ENCODE measurements around the gene C1GALT1.

The C1GALT1 gene

DNA sequence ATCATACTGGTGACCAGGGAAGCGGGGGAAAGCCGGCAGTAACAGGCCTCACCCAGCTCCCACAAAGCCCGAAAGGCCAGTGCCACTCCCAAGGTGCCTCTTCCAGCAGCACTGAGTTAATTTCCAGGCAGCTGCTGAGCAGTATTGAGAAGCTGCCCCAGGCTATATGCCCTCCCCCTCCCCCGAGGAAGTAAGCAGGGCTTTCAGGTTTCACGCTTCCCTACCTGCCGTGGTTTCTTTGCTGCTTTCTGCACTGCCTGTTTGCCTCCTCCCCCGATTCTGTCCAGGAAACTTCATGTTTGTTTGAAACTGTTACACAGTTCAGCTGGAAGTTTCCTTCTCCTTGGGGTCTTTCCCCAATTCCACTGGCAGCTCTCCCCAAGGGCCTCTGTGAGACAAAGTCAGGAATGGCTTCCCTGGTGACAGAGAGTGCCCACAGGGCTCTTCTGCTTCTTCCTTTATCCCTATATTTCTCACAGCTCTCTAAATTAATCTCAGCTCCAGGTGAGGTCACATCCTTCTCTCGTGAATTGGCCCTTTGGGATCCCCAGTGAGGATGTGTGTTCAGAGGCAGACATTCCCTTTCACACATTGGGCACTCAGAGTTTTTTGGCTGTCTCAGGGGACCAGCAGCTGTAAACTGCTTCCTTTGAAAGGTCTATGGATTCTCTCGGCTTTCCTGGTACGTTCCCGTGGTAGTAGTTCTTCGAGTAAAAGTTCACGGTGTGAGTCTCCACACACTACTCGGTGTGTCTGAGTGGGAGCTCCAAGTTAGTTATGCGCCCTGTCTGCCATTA, 19.4 kb downstream of the C1GALT1 start:
- H3K4me3 ChIP-seq (ENCODE audit: low read length): peak overlapping the region; percentile 21; the same call in 1 of the 2 replicates
- no peak for TF ChIP-seq ZNF274 (IDR thresholded peaks at IDR 0.05; ENCODE audit: low read depth, low read length)

- no peak overlapping the region for H3K4me3 ChIP-seq (ENCODE audit: low read length)
- TF ChIP-seq ZNF274 (IDR thresholded peaks at IDR 0.05; ENCODE audit: low read depth, low read length): no peak
Observed at GRCh38 chr7:7202375-7202720, 20.0 kb downstream of the C1GALT1 start.

- no peak for TF ChIP-seq ZNF274 (IDR thresholded peaks at IDR 0.05; ENCODE audit: low read depth, low read length)
- no peak overlapping the region for H3K4me3 ChIP-seq (ENCODE audit: low read length)
Observed at GRCh38 chr7:7203813-7204575, 21.6 kb downstream of the C1GALT1 start.

- TF ChIP-seq ZNF274 (IDR thresholded peaks at IDR 0.05; ENCODE audit: low read depth, low read length): no peak
- no peak overlapping the region for H3K4me3 ChIP-seq (ENCODE audit: low read length)
Observed at GRCh38 chr7:7207876-7208275, 25.5 kb downstream of the C1GALT1 start.

DNA sequence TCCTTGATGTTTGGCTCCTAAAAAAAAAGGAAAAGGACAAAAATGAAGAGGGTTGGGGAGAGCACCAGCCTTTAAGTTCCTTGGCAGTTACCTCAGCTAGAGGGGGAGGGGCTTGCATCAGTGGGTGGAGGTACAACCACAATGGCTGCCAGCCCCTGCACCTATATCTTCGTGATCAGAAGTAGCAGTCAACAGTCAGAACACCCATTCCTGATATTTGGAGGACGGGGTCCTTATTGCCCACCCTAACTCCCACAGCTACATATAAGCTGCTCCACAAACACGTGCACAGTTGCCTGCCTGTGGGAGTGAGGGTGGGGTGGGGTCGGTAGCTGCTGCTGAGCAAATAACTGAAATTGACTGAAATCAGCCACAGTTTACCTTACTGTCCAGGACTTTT, 26.2 kb downstream of the C1GALT1 start:
- H3K4me3 ChIP-seq (ENCODE audit: low read length): no peak overlapping the region
- TF ChIP-seq ZNF274 (IDR thresholded peaks at IDR 0.05; ENCODE audit: low read depth, low read length): no peak

DNA sequence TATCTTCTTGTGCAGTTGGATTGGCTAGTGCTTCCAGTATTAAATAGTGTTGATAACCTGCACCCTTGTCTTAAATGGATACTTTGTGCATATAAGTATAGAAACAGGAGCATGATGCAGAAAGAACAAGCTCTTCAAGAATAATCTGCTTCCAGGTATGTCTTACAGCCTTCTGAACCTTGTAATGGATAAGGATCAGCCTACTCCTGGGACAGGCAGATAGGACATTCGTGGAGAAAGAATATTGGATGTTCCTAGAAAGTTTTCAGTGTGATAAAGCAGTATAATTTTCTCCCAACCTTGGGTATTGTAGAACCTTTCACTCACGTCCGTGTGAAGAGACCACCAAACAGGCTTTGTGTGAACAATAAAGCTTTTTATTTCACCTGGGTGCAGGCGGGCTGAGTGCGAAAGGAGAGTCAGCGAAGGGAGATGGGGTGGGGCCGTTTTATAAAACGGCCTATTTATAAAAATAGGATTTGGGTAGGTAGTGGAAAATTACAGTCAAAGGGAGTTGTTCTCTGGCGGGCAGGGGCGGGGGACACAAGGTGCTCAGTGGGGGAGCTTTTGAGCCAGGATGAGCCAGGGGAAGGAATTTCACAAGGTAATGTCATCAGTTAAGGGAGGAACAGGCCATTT, 27.2 kb downstream of the C1GALT1 start:
- no peak for TF ChIP-seq ZNF274 (IDR thresholded peaks at IDR 0.05; ENCODE audit: low read depth, low read length)
- no peak overlapping the region for H3K4me3 ChIP-seq (ENCODE audit: low read length)

GRCh38 chr7:7210475-7211237, 28.3 kb downstream of the C1GALT1 start:
- no peak for TF ChIP-seq ZNF274 (IDR thresholded peaks at IDR 0.05; ENCODE audit: low read depth, low read length)
- H3K4me3 ChIP-seq (ENCODE audit: low read length): no peak overlapping the region

- no peak overlapping the region for H3K4me3 ChIP-seq (ENCODE audit: low read length)
- TF ChIP-seq ZNF274 (IDR thresholded peaks at IDR 0.05; ENCODE audit: low read depth, low read length): no peak
Observed at GRCh38 chr7:7212612-7213011, 30.3 kb downstream of the C1GALT1 start.

DNA sequence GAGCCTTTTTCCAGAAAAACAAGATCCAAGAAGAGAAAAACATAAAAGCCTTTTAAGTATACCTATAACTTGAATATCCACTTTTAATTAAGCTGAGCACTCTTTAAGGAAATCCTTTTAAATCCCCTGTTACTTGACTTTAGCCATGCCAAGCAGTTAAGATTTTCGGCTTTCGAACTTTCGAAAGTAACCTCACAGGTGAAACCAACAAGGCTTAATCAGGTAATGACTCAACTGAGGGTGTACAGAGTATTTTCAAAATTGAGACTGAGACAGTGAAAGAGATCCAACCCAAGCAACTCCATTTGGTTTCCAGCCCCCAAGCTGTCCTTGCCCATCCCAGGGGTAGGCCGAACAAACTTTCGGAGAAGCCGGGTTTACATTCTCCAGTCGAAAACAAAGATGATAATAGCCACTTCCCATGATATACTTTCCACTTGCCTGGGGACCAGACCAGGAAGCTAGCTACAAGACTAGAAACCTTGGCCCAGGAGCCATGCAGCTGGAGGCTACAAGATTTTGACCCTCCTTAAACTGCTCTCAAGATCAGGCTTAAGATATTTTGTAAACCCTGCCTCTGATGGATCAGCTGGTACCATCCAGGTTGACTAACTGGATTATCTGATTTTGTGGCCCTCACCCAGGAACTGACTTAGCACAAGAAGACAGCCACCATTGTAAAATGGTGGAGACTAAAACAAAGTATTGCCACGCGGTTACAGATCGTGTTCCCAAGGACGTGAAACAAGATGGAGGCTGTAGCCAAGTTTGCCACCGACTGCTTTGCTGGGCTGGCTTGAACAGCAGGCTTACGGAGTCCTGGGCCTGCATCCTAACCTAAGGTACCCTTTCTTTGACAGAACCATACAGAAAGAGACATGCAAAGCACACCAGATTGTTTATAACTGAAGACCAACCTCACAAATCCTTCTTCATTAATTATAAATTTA, 32.3 kb downstream of the C1GALT1 start:
- H3K4me3 ChIP-seq (ENCODE audit: low read length): no peak overlapping the region
- no peak for TF ChIP-seq ZNF274 (IDR thresholded peaks at IDR 0.05; ENCODE audit: low read depth, low read length)

- no peak overlapping the region for H3K4me3 ChIP-seq (ENCODE audit: low read length)
- no peak for TF ChIP-seq ZNF274 (IDR thresholded peaks at IDR 0.05; ENCODE audit: low read depth, low read length)
Observed at GRCh38 chr7:7216279-7216678, 33.9 kb downstream of the C1GALT1 start.

DNA sequence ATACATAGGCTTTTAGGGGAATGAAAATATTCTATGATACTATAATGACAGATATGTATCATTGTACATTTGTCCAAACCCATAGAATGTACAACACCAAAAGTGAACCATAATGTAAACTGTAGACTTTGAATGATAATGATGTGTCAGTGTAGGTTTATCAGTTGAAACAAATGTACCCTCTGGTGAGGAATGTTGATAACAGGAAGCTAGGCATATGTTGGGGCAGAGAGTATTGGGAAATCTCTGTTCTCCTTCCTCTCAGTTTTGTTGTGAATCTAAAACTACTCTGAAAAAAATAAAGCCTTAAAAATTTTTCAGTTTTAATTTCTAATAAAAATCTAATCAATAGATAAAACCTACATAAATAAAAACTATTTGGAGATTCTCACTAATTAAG, 36.9 kb downstream of the C1GALT1 start:
- TF ChIP-seq ZNF274 (IDR thresholded peaks at IDR 0.05; ENCODE audit: low read depth, low read length): no peak
- H3K4me3 ChIP-seq (ENCODE audit: low read length): no peak overlapping the region

DNA sequence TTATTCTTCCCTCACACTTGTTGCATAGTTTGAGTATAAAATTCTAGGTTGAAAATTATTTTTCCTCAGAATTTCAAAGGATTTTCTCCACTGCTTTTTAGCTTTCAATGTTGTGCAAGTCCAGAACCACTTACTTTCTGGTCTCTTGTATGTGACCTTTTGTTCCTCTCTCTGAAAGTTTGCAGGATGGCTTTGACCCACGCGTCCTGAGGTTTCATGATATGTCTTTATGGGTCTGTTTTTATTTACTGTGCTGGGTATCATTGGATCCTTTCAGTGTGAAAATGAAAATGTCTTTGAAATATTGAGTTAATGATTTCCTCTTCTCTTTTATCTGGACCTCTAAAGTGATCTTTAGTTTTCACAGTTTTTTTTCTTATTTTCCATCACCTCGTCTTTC, 38.5 kb downstream of the C1GALT1 start:
- no peak for TF ChIP-seq ZNF274 (IDR thresholded peaks at IDR 0.05; ENCODE audit: low read depth, low read length)

GRCh38 chr7:7221599-7222038, 39.3 kb downstream of the C1GALT1 start:
- no peak overlapping the region for H3K4me3 ChIP-seq (ENCODE audit: low read length)

More for the DNA sequence above, 38.5 kb downstream of the C1GALT1 start:
- H3K4me3 ChIP-seq (ENCODE audit: low read length): no peak overlapping the region

More at GRCh38 chr7:7221599-7222038, 39.3 kb downstream of the C1GALT1 start:
- TF ChIP-seq ZNF274 (IDR thresholded peaks at IDR 0.05; ENCODE audit: low read depth, low read length): no peak

Measured in GM08714 (cell line).